ENCODE measurements around the gene ATP2C1. TPM values are rescaled to one million over a fixed set of nuclear protein-coding genes. Genes with fewer than 3 reads are reported as not detected.
"Not testable (repeated sequence)": the region's sequence is repeated elsewhere in the genome, so short reads cannot be mapped to it uniquely, and the experiment has no call there.

Gene ATP2C1
- total RNA-seq, 2 experiments from 2014 or later = 47.4 to 48.5 TPM

GRCh38 chr3:130862130-130862529, 31.8 kb upstream of the ATP2C1 start:
- intact Hi-C loops (cut with DNase I, micrococcal nuclease); H3K4me3 Mint-ChIP-seq; CTCF ChIA-PET; ATAC-seq; POLR2A ChIA-PET; H3K4me1 Mint-ChIP-seq; H3K36me3 Mint-ChIP-seq (ENCODE audit: low read depth); DNase-seq; H3K27ac Mint-ChIP-seq; H3K9me3 Mint-ChIP-seq (ENCODE audit: low read depth): not testable (repeated sequence)
- peaks cover 21% of the 10 kb centered on the region for H3K27me3 Mint-ChIP-seq

- H3K36me3 Mint-ChIP-seq (ENCODE audit: low read depth) = no peaks in the 10 kb centered on the region
- POLR2A ChIA-PET = no interaction called here
- H3K4me1 Mint-ChIP-seq = no peaks in the 10 kb centered on the region
- H3K27ac Mint-ChIP-seq = no peak overlapping the region
- ATAC-seq (no peak), DNase-seq (no peak)
- intact Hi-C loops (cut with DNase I, micrococcal nuclease) = no loop called here
- no peaks in the 10 kb centered on the region for H3K9me3 Mint-ChIP-seq (ENCODE audit: low read depth)
- CTCF ChIA-PET = interaction anchor here (0.6 to 1.7 kb wide), 2 partner anchors 27 to 167 kb away, joined by 3 read pairs; no protein-coding TSS in a partner anchor
- H3K27me3 Mint-ChIP-seq = peaks cover 8% of the 10 kb centered on the region
- H3K4me3 Mint-ChIP-seq = no peak overlapping the region
Observed at GRCh38 chr3:130865489-130865888, 28.4 kb upstream of the ATP2C1 start.

GRCh38 chr3:130866327-130866726, 27.6 kb upstream of the ATP2C1 start:
- Mint-ChIP-seq H3K9me3 (ENCODE audit: low read depth) (no peaks in the 10 kb centered on the region), H3K27ac (no peak overlapping the region), H3K4me1 (no peaks in the 10 kb centered on the region), H3K27me3 (peaks cover 6% of the 10 kb centered on the region), H3K4me3 (no peak overlapping the region), H3K36me3 (ENCODE audit: low read depth) (no peaks in the 10 kb centered on the region)
- DNase-seq = no peak
- no peak for ATAC-seq
- intact Hi-C loops (cut with DNase I, micrococcal nuclease) = no loop called here
- POLR2A ChIA-PET = no interaction called here
- CTCF ChIA-PET = interaction anchor here (1.0 to 1.7 kb wide), 2 partner anchors 11 to 26 kb away, joined by 3 read pairs; no protein-coding TSS in a partner anchor

- ChIA-PET POLR2A (no interaction called here), CTCF (interaction anchor here (0.5 kb wide), 1 partner anchor 562 kb away, joined by 3 read pairs; no protein-coding TSS in a partner anchor)
- no peaks in the 10 kb centered on the region for H3K4me1 Mint-ChIP-seq
- H3K27me3 Mint-ChIP-seq = peaks cover 3% of the 10 kb centered on the region
- no peak overlapping the region for H3K27ac Mint-ChIP-seq
- H3K4me3 Mint-ChIP-seq = no peak overlapping the region
- DNase-seq (no peak), ATAC-seq (no peak)
- no peaks in the 10 kb centered on the region for H3K36me3 Mint-ChIP-seq (ENCODE audit: low read depth)
- no peaks in the 10 kb centered on the region for H3K9me3 Mint-ChIP-seq (ENCODE audit: low read depth)
- intact Hi-C loops (cut with DNase I, micrococcal nuclease) = no loop called here
Observed at GRCh38 chr3:130870423-130870822, 23.5 kb upstream of the ATP2C1 start.

GRCh38 chr3:130876594-130876993, 17.3 kb upstream of the ATP2C1 start:
- ATAC-seq (no peak), DNase-seq (no peak)
- no peaks in the 10 kb centered on the region for H3K4me1 Mint-ChIP-seq
- H3K4me3 Mint-ChIP-seq = no peak overlapping the region
- intact Hi-C loops (cut with DNase I, micrococcal nuclease) = no loop called here
- H3K27ac Mint-ChIP-seq = no peak overlapping the region
- CTCF ChIA-PET = no interaction called here
- POLR2A ChIA-PET = no interaction called here
- H3K36me3 Mint-ChIP-seq (ENCODE audit: low read depth) = peaks cover 3% of the 10 kb centered on the region
- H3K9me3 Mint-ChIP-seq (ENCODE audit: low read depth) = peaks cover 13% of the 10 kb centered on the region
- peaks cover 4% of the 10 kb centered on the region for H3K27me3 Mint-ChIP-seq

GRCh38 chr3:130878464-130878863, 15.4 kb upstream of the ATP2C1 start:
- no peak overlapping the region for H3K4me3 Mint-ChIP-seq
- H3K27me3 Mint-ChIP-seq = peaks cover 11% of the 10 kb centered on the region
- DNase-seq (no peak), ATAC-seq (no peak)
- H3K4me1 Mint-ChIP-seq = no peaks in the 10 kb centered on the region
- ChIA-PET POLR2A (no interaction called here), CTCF (interaction anchor here (0.8 to 1.0 kb wide), 2 partner anchors 15 to 52 kb away, joined by 3 to 4 read pairs; no protein-coding TSS in a partner anchor)
- intact Hi-C loops (cut with DNase I, micrococcal nuclease) = no loop called here
- H3K9me3 Mint-ChIP-seq (ENCODE audit: low read depth) = peaks cover 19% of the 10 kb centered on the region
- H3K27ac Mint-ChIP-seq = no peak overlapping the region
- peaks cover 3% of the 10 kb centered on the region for H3K36me3 Mint-ChIP-seq (ENCODE audit: low read depth)

- no peak overlapping the region for H3K4me3 Mint-ChIP-seq
- POLR2A ChIA-PET = no interaction called here
Observed at GRCh38 chr3:130889416-130889946, 4.4 kb upstream of the ATP2C1 start.

GRCh38 chr3:130892759-130893375, 1.0 kb upstream of the ATP2C1 start:
- peaks cover 34% of the 10 kb centered on the region for H3K4me1 Mint-ChIP-seq
- intact Hi-C loops (cut with DNase I, micrococcal nuclease) = loop anchor here (1.0 to 5.0 kb wide), 14 partner anchors 42 to 1830 kb away; partner anchors contain the start of genes ASTE1 (in 1 of the 2), MRPL3 (in 1 of the 2), NEK11 (in 1 of the 2) and NPHP3 (in 1 of the 2)
- DNase-seq (peak; percentile 79), ATAC-seq (peak; percentile 56)
- ChIA-PET POLR2A (interaction anchor here (0.6 to 1.6 kb wide), 6 partner anchors 9 to 145 kb away, joined by 3 to 10 read pairs (median 5); no protein-coding TSS in a partner anchor), CTCF (interaction anchor here (0.6 to 4.7 kb wide), 29 partner anchors 9 to 617 kb away, joined by 3 to 43 read pairs (median 4); partner anchors contain the start of gene PIK3R4)
- peak overlapping the region; percentile 99 for H3K27ac Mint-ChIP-seq
- H3K27me3 Mint-ChIP-seq = no peaks in the 10 kb centered on the region
- H3K9me3 Mint-ChIP-seq (ENCODE audit: low read depth) = no peaks in the 10 kb centered on the region
- H3K4me3 Mint-ChIP-seq = peak overlapping the region; percentile 94
- H3K36me3 Mint-ChIP-seq (ENCODE audit: low read depth) = peaks cover 8% of the 10 kb centered on the region

More at GRCh38 chr3:130889416-130889946, 4.4 kb upstream of the ATP2C1 start:
- H3K27me3 Mint-ChIP-seq = peaks cover 14% of the 10 kb centered on the region
- CTCF ChIA-PET = interaction anchor here (2.6 to 4.7 kb wide), 2 partner anchors 128 to 131 kb away, joined by 6 to 43 read pairs; no protein-coding TSS in a partner anchor
- no peak for DNase-seq
- intact Hi-C loops (cut with DNase I, micrococcal nuclease) = no loop called here
- peaks cover 2% of the 10 kb centered on the region for H3K9me3 Mint-ChIP-seq (ENCODE audit: low read depth)
- H3K27ac Mint-ChIP-seq = no peak overlapping the region
- H3K36me3 Mint-ChIP-seq (ENCODE audit: low read depth) = peaks cover 3% of the 10 kb centered on the region
- H3K4me1 Mint-ChIP-seq = peaks cover 4% of the 10 kb centered on the region
- no peak for ATAC-seq

- Mint-ChIP-seq H3K27ac (peak overlapping the region; percentile 99), H3K4me1 (peaks cover 39% of the 10 kb centered on the region), H3K36me3 (ENCODE audit: low read depth) (peaks cover 6% of the 10 kb centered on the region), H3K9me3 (ENCODE audit: low read depth) (no peaks in the 10 kb centered on the region), H3K27me3 (no peaks in the 10 kb centered on the region), H3K4me3 (peak overlapping the region; percentile 94)
- ATAC-seq (peak; percentile 7), DNase-seq (peak; percentile 62)
- ChIA-PET POLR2A (interaction anchor here (0.6 to 1.6 kb wide), 5 partner anchors 35 to 234 kb away, joined by 3 to 10 read pairs (median 6); no protein-coding TSS in a partner anchor), CTCF (interaction anchor here (0.7 to 4.7 kb wide), 13 partner anchors 10 to 146 kb away, joined by 3 to 43 read pairs (median 4); no protein-coding TSS in a partner anchor)
- intact Hi-C loops (cut with DNase I, micrococcal nuclease) = loop anchor here in 1 of 2 experiments (1.0 to 5.0 kb wide), 3 partner anchors 132 to 1002 kb away; partner anchors contain the start of genes ASTE1, MRPL3, NEK11 and TMCC1
Observed at GRCh38 chr3:130894130-130894985, 474 bp downstream of the ATP2C1 start.

GRCh38 chr3:130894986-130895280, 1.0 kb downstream of the ATP2C1 start:
- Mint-ChIP-seq H3K27ac (peak overlapping the region; percentile 87), H3K4me1 (peaks cover 41% of the 10 kb centered on the region), H3K36me3 (ENCODE audit: low read depth) (peaks cover 6% of the 10 kb centered on the region), H3K4me3 (peak overlapping the region; percentile 94), H3K9me3 (ENCODE audit: low read depth) (no peaks in the 10 kb centered on the region), H3K27me3 (no peaks in the 10 kb centered on the region)
- ChIA-PET POLR2A (interaction anchor here (0.6 kb wide), 1 partner anchor 200 kb away, joined by 7 read pairs; no protein-coding TSS in a partner anchor), CTCF (interaction anchor here (0.7 to 0.9 kb wide), 2 partner anchors 135 to 145 kb away, joined by 3 to 4 read pairs; no protein-coding TSS in a partner anchor)
- no peak for ATAC-seq
- intact Hi-C loops (cut with DNase I, micrococcal nuclease) = loop anchor here in 1 of 2 experiments (1.0 to 5.0 kb wide), 3 partner anchors 131 to 1003 kb away; partner anchors contain the start of genes ASTE1, MRPL3, NEK11 and TMCC1
- DNase-seq = no peak
